ACHN (cell line): ENCODE measurements around the gene GATA3.

Source experiments
- DNase-seq: peaks from one replicate; pipeline ENCODE4 v3.0.0-alpha.2; 2015
- in situ Hi-C: cut with HindIII; loops from 2 replicates; pipeline ENCODE4 v1.10.0; 2017; ENCODE audit warnings: low sequenced_read_pairs, low pct_ligation_motif_present, low pct_unique_long_range_greater_than_20kb

GATA3 gene

GRCh38 chr10:8059191-8059936, 4.9 kb downstream of the GATA3 start:
- DNase-seq: no peak
- in situ Hi-C loops: no loop called here

GRCh38 chr10:8060010-8060703, 5.7 kb downstream of the GATA3 start:
- in situ Hi-C loops: no loop called here
- no peak for DNase-seq

GRCh38 chr10:8060704-8061121, 6.2 kb downstream of the GATA3 start:
- in situ Hi-C loops: no loop called here
- no peak for DNase-seq

- in situ Hi-C loops: no loop called here
- no peak for DNase-seq
Observed at GRCh38 chr10:8061274-8062211, 7.1 kb downstream of the GATA3 start.

- in situ Hi-C loops: no loop called here
- DNase-seq: no peak
Observed at GRCh38 chr10:8063128-8063908, 8.8 kb downstream of the GATA3 start.

- in situ Hi-C loops: no loop called here
- DNase-seq: no peak
Observed at GRCh38 chr10:8063935-8064334, 9.4 kb downstream of the GATA3 start.

GRCh38 chr10:8064436-8064835, 9.9 kb downstream of the GATA3 start:
- no peak for DNase-seq

GRCh38 chr10:8065651-8066050, 11.2 kb downstream of the GATA3 start:
- in situ Hi-C loops: no loop called here
- peak; percentile 29 for DNase-seq

More at GRCh38 chr10:8064436-8064835, 9.9 kb downstream of the GATA3 start:
- in situ Hi-C loops: no loop called here

GRCh38 chr10:8066124-8066523, 11.6 kb downstream of the GATA3 start:
- no peak for DNase-seq
- in situ Hi-C loops: no loop called here

- no peak for DNase-seq
- in situ Hi-C loops: no loop called here
Observed at GRCh38 chr10:8066797-8067196, 12.3 kb downstream of the GATA3 start.

GRCh38 chr10:8069108-8069507, 14.6 kb downstream of the GATA3 start:
- no peak for DNase-seq
- in situ Hi-C loops: no loop called here

GRCh38 chr10:8069627-8070026, 15.1 kb downstream of the GATA3 start:
- in situ Hi-C loops: no loop called here
- no peak for DNase-seq

- in situ Hi-C loops: no loop called here
- no peak for DNase-seq
Observed at GRCh38 chr10:8070440-8070839, 16.0 kb downstream of the GATA3 start.

GRCh38 chr10:8071006-8071405, 16.5 kb downstream of the GATA3 start:
- in situ Hi-C loops: no loop called here
- no peak for DNase-seq

- DNase-seq: no peak
- in situ Hi-C loops: no loop called here
Observed at GRCh38 chr10:8071666-8072065, 17.2 kb downstream of the GATA3 start.

GRCh38 chr10:8072211-8072610, 17.7 kb downstream of the GATA3 start:
- in situ Hi-C loops: no loop called here
- DNase-seq: no peak

GRCh38 chr10:8073691-8074416, 19.4 kb downstream of the GATA3 start:
- DNase-seq: no peak
- in situ Hi-C loops: no loop called here

GRCh38 chr10:8074881-8075280, 20.4 kb downstream of the GATA3 start:
- no peak for DNase-seq
- in situ Hi-C loops: no loop called here
